Measurements from ENCODE around the gene KRT77.
A peak's percentile ranks its signal among the peaks of the same experiment; 100 is the strongest.

The KRT77 gene

GRCh38 chr12:52692254-52692653 lies 11.1 kb downstream of the KRT77 start:
- Histone ChIP-seq H3K4me1 (ENCODE audit: control insufficient read depth, insufficient read depth, low read length) (peaks cover 5% of the 10 kb centered on the region; the same call in 1 of the 2 replicates), H3K9ac (ENCODE audit: low read depth, low read length) (no peak overlapping the region), H3K27ac (ENCODE audit: low read depth, low read length) (no peak overlapping the region), H3K9me3 (ENCODE audit: control insufficient read depth, insufficient read depth, low read length) (no peaks in the 10 kb centered on the region), H3K27me3 (ENCODE audit: control insufficient read depth, insufficient read depth, low read length) (peaks cover 29% of the 10 kb centered on the region), H3K4me3 (ENCODE audit: low read depth, low read length) (no peak overlapping the region), H3K36me3 (ENCODE audit: control insufficient read depth, insufficient read depth, low read length) (no peaks in the 10 kb centered on the region)

- H3K4me1 ChIP-seq (ENCODE audit: control insufficient read depth, insufficient read depth, low read length): peaks cover 5% of the 10 kb centered on the region; the same call in 1 of the 2 replicates
- H3K27me3 ChIP-seq (ENCODE audit: control insufficient read depth, insufficient read depth, low read length): peaks cover 29% of the 10 kb centered on the region
- H3K9me3 ChIP-seq (ENCODE audit: control insufficient read depth, insufficient read depth, low read length): no peaks in the 10 kb centered on the region
- H3K27ac ChIP-seq (ENCODE audit: low read depth, low read length): no peak overlapping the region
- no peaks in the 10 kb centered on the region for H3K36me3 ChIP-seq (ENCODE audit: control insufficient read depth, insufficient read depth, low read length)
- H3K9ac ChIP-seq (ENCODE audit: low read depth, low read length): no peak overlapping the region
- no peak overlapping the region for H3K4me3 ChIP-seq (ENCODE audit: low read depth, low read length)
Observed at GRCh38 chr12:52691841-52692150, 11.5 kb downstream of the KRT77 start.

- Histone ChIP-seq H3K36me3 (ENCODE audit: control insufficient read depth, insufficient read depth, low read length) (no peaks in the 10 kb centered on the region), H3K9ac (ENCODE audit: low read depth, low read length) (no peak overlapping the region; the same call in 1 of the 2 replicates), H3K27ac (ENCODE audit: low read depth, low read length) (no peak overlapping the region), H3K4me1 (ENCODE audit: control insufficient read depth, insufficient read depth, low read length) (peaks cover 5% of the 10 kb centered on the region; the same call in 1 of the 2 replicates), H3K9me3 (ENCODE audit: control insufficient read depth, insufficient read depth, low read length) (no peaks in the 10 kb centered on the region), H3K4me3 (ENCODE audit: low read depth, low read length) (peak overlapping the region; percentile 55), H3K27me3 (ENCODE audit: control insufficient read depth, insufficient read depth, low read length) (peaks cover 29% of the 10 kb centered on the region)
Observed at GRCh38 chr12:52691076-52691840, 12.1 kb downstream of the KRT77 start.

GRCh38 chr12:52690351-52691075 lies 12.8 kb downstream of the KRT77 start:
- H3K27me3 ChIP-seq (ENCODE audit: control insufficient read depth, insufficient read depth, low read length): peaks cover 29% of the 10 kb centered on the region
- peak overlapping the region; percentile 55 for H3K4me3 ChIP-seq (ENCODE audit: low read depth, low read length)
- no peak overlapping the region; the same call in 1 of the 2 replicates for H3K9ac ChIP-seq (ENCODE audit: low read depth, low read length)

GRCh38 chr12:52689936-52690335 lies 13.4 kb downstream of the KRT77 start:
- H3K9me3 ChIP-seq (ENCODE audit: control insufficient read depth, insufficient read depth, low read length): no peaks in the 10 kb centered on the region
- no peak overlapping the region for H3K4me3 ChIP-seq (ENCODE audit: low read depth, low read length)
- peaks cover 29% of the 10 kb centered on the region for H3K27me3 ChIP-seq (ENCODE audit: control insufficient read depth, insufficient read depth, low read length)
- no peak overlapping the region for H3K27ac ChIP-seq (ENCODE audit: low read depth, low read length)
- peaks cover 5% of the 10 kb centered on the region; the same call in 1 of the 2 replicates for H3K4me1 ChIP-seq (ENCODE audit: control insufficient read depth, insufficient read depth, low read length)
- no peak overlapping the region for H3K9ac ChIP-seq (ENCODE audit: low read depth, low read length)
- H3K36me3 ChIP-seq (ENCODE audit: control insufficient read depth, insufficient read depth, low read length): no peaks in the 10 kb centered on the region

More at GRCh38 chr12:52690351-52691075, 12.8 kb downstream of the KRT77 start:
- peaks cover 5% of the 10 kb centered on the region; the same call in 1 of the 2 replicates for H3K4me1 ChIP-seq (ENCODE audit: control insufficient read depth, insufficient read depth, low read length)
- no peak overlapping the region for H3K27ac ChIP-seq (ENCODE audit: low read depth, low read length)
- H3K9me3 ChIP-seq (ENCODE audit: control insufficient read depth, insufficient read depth, low read length): no peaks in the 10 kb centered on the region
- H3K36me3 ChIP-seq (ENCODE audit: control insufficient read depth, insufficient read depth, low read length): no peaks in the 10 kb centered on the region

GRCh38 chr12:52689239-52689638 lies 14.1 kb downstream of the KRT77 start:
- H3K36me3 ChIP-seq (ENCODE audit: control insufficient read depth, insufficient read depth, low read length): no peaks in the 10 kb centered on the region
- H3K27ac ChIP-seq (ENCODE audit: low read depth, low read length): no peak overlapping the region
- no peaks in the 10 kb centered on the region for H3K9me3 ChIP-seq (ENCODE audit: control insufficient read depth, insufficient read depth, low read length)
- H3K4me3 ChIP-seq (ENCODE audit: low read depth, low read length): no peak overlapping the region
- H3K27me3 ChIP-seq (ENCODE audit: control insufficient read depth, insufficient read depth, low read length): peaks cover 29% of the 10 kb centered on the region
- H3K9ac ChIP-seq (ENCODE audit: low read depth, low read length): no peak overlapping the region
- peaks cover 5% of the 10 kb centered on the region; the same call in 1 of the 2 replicates for H3K4me1 ChIP-seq (ENCODE audit: control insufficient read depth, insufficient read depth, low read length)

- Histone ChIP-seq H3K4me3 (ENCODE audit: low read depth, low read length) (no peak overlapping the region), H3K27me3 (ENCODE audit: control insufficient read depth, insufficient read depth, low read length) (peaks cover 29% of the 10 kb centered on the region), H3K9ac (ENCODE audit: low read depth, low read length) (no peak overlapping the region), H3K9me3 (ENCODE audit: control insufficient read depth, insufficient read depth, low read length) (no peaks in the 10 kb centered on the region), H3K27ac (ENCODE audit: low read depth, low read length) (no peak overlapping the region), H3K36me3 (ENCODE audit: control insufficient read depth, insufficient read depth, low read length) (no peaks in the 10 kb centered on the region), H3K4me1 (ENCODE audit: control insufficient read depth, insufficient read depth, low read length) (peaks cover 5% of the 10 kb centered on the region; the same call in 1 of the 2 replicates)
Observed at GRCh38 chr12:52688481-52688880, 14.8 kb downstream of the KRT77 start.

GRCh38 chr12:52687497-52688385 lies 15.6 kb downstream of the KRT77 start:
- H3K36me3 ChIP-seq (ENCODE audit: control insufficient read depth, insufficient read depth, low read length): no peaks in the 10 kb centered on the region
- peaks cover 29% of the 10 kb centered on the region for H3K27me3 ChIP-seq (ENCODE audit: control insufficient read depth, insufficient read depth, low read length)
- no peak overlapping the region for H3K27ac ChIP-seq (ENCODE audit: low read depth, low read length)
- no peak overlapping the region for H3K4me3 ChIP-seq (ENCODE audit: low read depth, low read length)
- H3K4me1 ChIP-seq (ENCODE audit: control insufficient read depth, insufficient read depth, low read length): peaks cover 5% of the 10 kb centered on the region; the same call in 1 of the 2 replicates
- no peak overlapping the region for H3K9ac ChIP-seq (ENCODE audit: low read depth, low read length)
- H3K9me3 ChIP-seq (ENCODE audit: control insufficient read depth, insufficient read depth, low read length): no peaks in the 10 kb centered on the region

- Histone ChIP-seq H3K27ac (ENCODE audit: low read depth, low read length) (no peak overlapping the region), H3K4me1 (ENCODE audit: control insufficient read depth, insufficient read depth, low read length) (peaks cover 5% of the 10 kb centered on the region; the same call in 1 of the 2 replicates), H3K36me3 (ENCODE audit: control insufficient read depth, insufficient read depth, low read length) (no peaks in the 10 kb centered on the region), H3K4me3 (ENCODE audit: low read depth, low read length) (no peak overlapping the region), H3K9me3 (ENCODE audit: control insufficient read depth, insufficient read depth, low read length) (no peaks in the 10 kb centered on the region), H3K9ac (ENCODE audit: low read depth, low read length) (no peak overlapping the region), H3K27me3 (ENCODE audit: control insufficient read depth, insufficient read depth, low read length) (peaks cover 25% of the 10 kb centered on the region)
Observed at GRCh38 chr12:52686756-52687487, 16.4 kb downstream of the KRT77 start.

GRCh38 chr12:52686063-52686462 lies 17.3 kb downstream of the KRT77 start:
- H3K27ac ChIP-seq (ENCODE audit: low read depth, low read length): no peak overlapping the region
- H3K27me3 ChIP-seq (ENCODE audit: control insufficient read depth, insufficient read depth, low read length): peaks cover 16% of the 10 kb centered on the region
- peaks cover 5% of the 10 kb centered on the region; the same call in 1 of the 2 replicates for H3K4me1 ChIP-seq (ENCODE audit: control insufficient read depth, insufficient read depth, low read length)
- H3K9me3 ChIP-seq (ENCODE audit: control insufficient read depth, insufficient read depth, low read length): no peaks in the 10 kb centered on the region
- H3K9ac ChIP-seq (ENCODE audit: low read depth, low read length): no peak overlapping the region
- H3K4me3 ChIP-seq (ENCODE audit: low read depth, low read length): no peak overlapping the region
- H3K36me3 ChIP-seq (ENCODE audit: control insufficient read depth, insufficient read depth, low read length): no peaks in the 10 kb centered on the region
